WTC11 (cell line): ENCODE data around the gene TRIM46. TPM values are rescaled to one million over a fixed set of nuclear protein-coding genes. Genes with fewer than 3 reads are reported as not detected.
A peak's percentile ranks its signal among the peaks of the same experiment; 100 is the strongest.
"Not testable (repeated sequence)": the region's sequence is repeated elsewhere in the genome, so short reads cannot be mapped to it uniquely, and the experiment has no call there.

Experiments used
- ATAC-seq: fragments of 200-7000 bp; cut with Tn5 transposase; 2 replicates; pipeline ENCODE4 v1.10.0; 2021; ENCODE audit warnings: mild to moderate bottlenecking, moderate library complexity
- CTCF ChIA-PET: fragments of 300-600 bp; sonication (Branson Sonifier 250); formaldehyde crosslinking; loops from one replicate; lab custom pipeline; 2021; ENCODE audit warnings: antibody characterized with exemption; lab: Charles Lee
- POLR2A ChIA-PET: fragments of 350-600 bp; sonication (Branson Sonifier 250); formaldehyde crosslinking; loops from one replicate; lab custom pipeline; 2021; ENCODE audit warnings: antibody characterized with exemption; lab: Charles Lee
- DNase-seq: peaks from one replicate; pipeline ENCODE4 v3.0.0; 2021; ENCODE audit warnings: low spot score
- H3K27ac Mint-ChIP-seq: 2 replicates; pipeline ENCODE4 v1.8.0; 2021; ENCODE audit warnings: mixed read lengths
- H3K27me3 Mint-ChIP-seq: 2 replicates; pipeline ENCODE4 v1.8.0; 2021; ENCODE audit warnings: low read depth, mild to moderate bottlenecking, moderate library complexity, mixed read lengths
- H3K36me3 Mint-ChIP-seq: 2 replicates; pipeline ENCODE4 v1.8.0; 2021; ENCODE audit warnings: mixed read lengths
- H3K4me1 Mint-ChIP-seq: 2 replicates; pipeline ENCODE4 v1.8.0; 2022; ENCODE audit warnings: mixed read lengths
- H3K4me3 Mint-ChIP-seq: 2 replicates; pipeline ENCODE4 v1.8.0; 2021; ENCODE audit warnings: mild to moderate bottlenecking, moderate library complexity, mixed read lengths
- H3K9me3 Mint-ChIP-seq: 2 replicates; pipeline ENCODE4 v1.8.0; 2021; ENCODE audit warnings: mixed read lengths
- CREB1 ChIP-seq: sonication (generic); formaldehyde crosslinking; IDR thresholded peaks from 2 replicates; pipeline ENCODE4 v1.8.0; 2023; ENCODE audit warnings: mild to moderate bottlenecking, missing genetic modification reagents
- EMX1 ChIP-seq: fragments of 250-450 bp; sonication (Bioruptor Pico); IDR thresholded peaks from 2 replicates; pipeline ENCODE4 v1.8.0; 2021; ENCODE audit warnings: mild to moderate bottlenecking
- IRF2 ChIP-seq: sonication (generic); formaldehyde crosslinking; IDR thresholded peaks from 2 replicates; pipeline ENCODE4 v1.8.0; 2022; ENCODE audit warnings: low read depth, missing genetic modification reagents, borderline replicate concordance
- MYBL2 ChIP-seq: sonication (generic); formaldehyde crosslinking; IDR thresholded peaks from 2 replicates; pipeline ENCODE4 v1.8.1; 2023; ENCODE audit warnings: mild to moderate bottlenecking, moderate library complexity, missing genetic modification reagents
- SOX15 ChIP-seq: fragments of 250-450 bp; sonication (Bioruptor Pico); IDR thresholded peaks from 2 replicates; pipeline ENCODE4 v1.9.0; 2021; ENCODE audit warnings: mild to moderate bottlenecking
- TEAD4 ChIP-seq: sonication (generic); formaldehyde crosslinking; IDR thresholded peaks from 2 replicates; pipeline ENCODE4 v1.8.0; 2022; ENCODE audit warnings: mild to moderate bottlenecking, missing genetic modification reagents
- ZBTB21 ChIP-seq: sonication (generic); formaldehyde crosslinking; IDR thresholded peaks from 2 replicates; pipeline ENCODE4 v1.8.1; 2023; ENCODE audit warnings: mild to moderate bottlenecking, missing genetic modification reagents, borderline replicate concordance
- ZNF396 ChIP-seq: fragments of 250-450 bp; sonication (Bioruptor Pico); IDR thresholded peaks from 2 replicates; pipeline ENCODE4 v1.8.0; 2021; ENCODE audit warnings: mild to moderate bottlenecking, moderate library complexity, borderline replicate concordance
- total RNA-seq: library from RNA; stranded (reverse); gene quantifications from 3 replicates; pipeline ENCODE4 v1.2.3, GENCODE V29; 2021
- TF ChIP-seq, protein P1 (sequence below): sonication (generic); formaldehyde crosslinking; IDR thresholded peaks from 2 replicates; pipeline ENCODE4 v1.8.0; 2023; ENCODE audit warnings: mild to moderate bottlenecking, missing genetic modification reagents
- TF ChIP-seq, protein P2 (sequence below): sonication (generic); formaldehyde crosslinking; IDR thresholded peaks from 2 replicates; pipeline ENCODE4 v1.8.1; 2023; ENCODE audit warnings: mild to moderate bottlenecking, missing genetic modification reagents
- TF ChIP-seq, protein P3 (sequence below): sonication (generic); formaldehyde crosslinking; IDR thresholded peaks from 2 replicates; pipeline ENCODE4 v1.8.0; 2023; ENCODE audit warnings: missing genetic modification reagents, mild to moderate bottlenecking, borderline replicate concordance
- TF ChIP-seq, protein P4 (sequence below): fragments of 250-450 bp; sonication (Bioruptor Pico); IDR thresholded peaks from 2 replicates; pipeline ENCODE4 v1.8.0; 2021; ENCODE audit warnings: mild to moderate bottlenecking

The TRIM46 gene
- total RNA-seq, 1 experiment from 2014 or later = 22.1 TPM

DNA sequence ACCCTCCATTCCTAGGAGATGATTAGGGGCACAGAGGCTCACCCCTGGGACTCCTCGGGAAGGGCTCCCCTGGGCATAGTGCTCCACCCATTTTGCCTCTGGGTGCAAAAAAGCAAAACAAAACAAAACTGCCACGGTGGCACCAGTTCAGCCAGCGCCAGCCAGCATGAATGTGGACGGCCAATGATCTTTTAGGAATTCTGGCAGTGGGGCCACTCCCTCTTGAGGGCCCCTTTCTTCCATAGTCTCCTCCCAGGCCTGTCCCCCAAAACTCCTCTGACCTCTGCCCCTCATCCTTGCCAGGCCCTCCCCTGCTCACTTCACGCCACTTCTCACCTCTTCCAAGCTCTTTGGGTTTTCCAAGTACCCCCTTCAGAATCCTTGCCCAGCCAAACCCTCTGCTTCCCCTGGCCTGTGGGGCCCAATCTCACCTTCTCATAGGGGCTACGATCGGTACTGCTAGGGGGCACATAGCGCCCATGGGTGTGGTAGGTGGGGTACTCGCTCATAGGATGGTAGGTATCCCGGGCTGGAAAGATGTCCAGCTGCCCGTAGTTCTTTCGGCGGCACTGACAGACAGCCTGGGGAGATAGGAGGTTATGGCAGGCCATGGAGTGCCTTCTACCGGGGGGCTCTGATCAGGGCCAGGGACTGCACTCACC is 13.3 kb downstream of the TRIM46 start (continued):
- TF ChIP-seq ZBTB21 (CRISPR knock-in tag) = no peak
- no peak for TF ChIP-seq EMX1
- no peak for TF ChIP-seq MYBL2
- no peak for TF ChIP-seq TEAD4

DNA sequence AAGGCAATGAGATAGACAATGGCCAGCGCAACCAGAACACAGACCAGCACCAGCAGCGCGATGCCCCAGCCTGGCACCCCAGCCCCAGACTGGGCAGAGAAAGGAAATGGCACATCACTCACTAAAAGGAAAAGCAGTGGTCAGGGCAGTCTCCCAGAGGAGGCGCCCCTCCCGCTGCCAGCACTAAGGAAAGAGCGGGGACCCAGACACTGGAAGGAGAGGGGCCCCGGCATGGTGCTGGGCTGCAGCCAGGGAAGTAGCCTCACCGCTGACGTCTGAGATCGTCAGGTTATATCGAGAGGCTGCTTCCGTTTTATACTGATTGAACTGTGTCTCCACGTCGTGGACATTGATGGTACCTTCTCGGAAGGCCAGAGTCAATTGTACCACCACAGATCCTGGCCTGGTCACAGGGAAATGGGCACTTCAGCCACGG is 13.8 kb downstream of the TRIM46 start:
- peaks cover 2% of the 10 kb centered on the region; the same call in 1 of the 2 replicates for H3K27me3 Mint-ChIP-seq
- DNase-seq (no peak), ATAC-seq (no peak)
- peaks cover 36% of the 10 kb centered on the region for H3K4me1 Mint-ChIP-seq
- 0 out of 2 replicates have a peak overlapping the region, but pooled peaks have one; percentile 89 for H3K27ac Mint-ChIP-seq
- no peaks in the 10 kb centered on the region; the same call in 1 of the 2 replicates for H3K36me3 Mint-ChIP-seq
- POLR2A ChIA-PET = no interaction called here
- TF ChIP-seq SOX15 (no peak), CREB1 (CRISPR knock-in tag) (no peak), IRF2 (no peak), ZNF396 (CRISPR knock-in tag) (no peak)
- TF ChIP-seq, protein P1, sequence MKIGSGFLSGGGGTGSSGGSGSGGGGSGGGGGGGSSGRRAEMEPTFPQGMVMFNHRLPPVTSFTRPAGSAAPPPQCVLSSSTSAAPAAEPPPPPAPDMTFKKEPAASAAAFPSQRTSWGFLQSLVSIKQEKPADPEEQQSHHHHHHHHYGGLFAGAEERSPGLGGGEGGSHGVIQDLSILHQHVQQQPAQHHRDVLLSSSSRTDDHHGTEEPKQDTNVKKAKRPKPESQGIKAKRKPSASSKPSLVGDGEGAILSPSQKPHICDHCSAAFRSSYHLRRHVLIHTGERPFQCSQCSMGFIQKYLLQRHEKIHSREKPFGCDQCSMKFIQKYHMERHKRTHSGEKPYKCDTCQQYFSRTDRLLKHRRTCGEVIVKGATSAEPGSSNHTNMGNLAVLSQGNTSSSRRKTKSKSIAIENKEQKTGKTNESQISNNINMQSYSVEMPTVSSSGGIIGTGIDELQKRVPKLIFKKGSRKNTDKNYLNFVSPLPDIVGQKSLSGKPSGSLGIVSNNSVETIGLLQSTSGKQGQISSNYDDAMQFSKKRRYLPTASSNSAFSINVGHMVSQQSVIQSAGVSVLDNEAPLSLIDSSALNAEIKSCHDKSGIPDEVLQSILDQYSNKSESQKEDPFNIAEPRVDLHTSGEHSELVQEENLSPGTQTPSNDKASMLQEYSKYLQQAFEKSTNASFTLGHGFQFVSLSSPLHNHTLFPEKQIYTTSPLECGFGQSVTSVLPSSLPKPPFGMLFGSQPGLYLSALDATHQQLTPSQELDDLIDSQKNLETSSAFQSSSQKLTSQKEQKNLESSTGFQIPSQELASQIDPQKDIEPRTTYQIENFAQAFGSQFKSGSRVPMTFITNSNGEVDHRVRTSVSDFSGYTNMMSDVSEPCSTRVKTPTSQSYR (CRISPR knock-in tag) = no peak
- TF ChIP-seq, protein P2, sequence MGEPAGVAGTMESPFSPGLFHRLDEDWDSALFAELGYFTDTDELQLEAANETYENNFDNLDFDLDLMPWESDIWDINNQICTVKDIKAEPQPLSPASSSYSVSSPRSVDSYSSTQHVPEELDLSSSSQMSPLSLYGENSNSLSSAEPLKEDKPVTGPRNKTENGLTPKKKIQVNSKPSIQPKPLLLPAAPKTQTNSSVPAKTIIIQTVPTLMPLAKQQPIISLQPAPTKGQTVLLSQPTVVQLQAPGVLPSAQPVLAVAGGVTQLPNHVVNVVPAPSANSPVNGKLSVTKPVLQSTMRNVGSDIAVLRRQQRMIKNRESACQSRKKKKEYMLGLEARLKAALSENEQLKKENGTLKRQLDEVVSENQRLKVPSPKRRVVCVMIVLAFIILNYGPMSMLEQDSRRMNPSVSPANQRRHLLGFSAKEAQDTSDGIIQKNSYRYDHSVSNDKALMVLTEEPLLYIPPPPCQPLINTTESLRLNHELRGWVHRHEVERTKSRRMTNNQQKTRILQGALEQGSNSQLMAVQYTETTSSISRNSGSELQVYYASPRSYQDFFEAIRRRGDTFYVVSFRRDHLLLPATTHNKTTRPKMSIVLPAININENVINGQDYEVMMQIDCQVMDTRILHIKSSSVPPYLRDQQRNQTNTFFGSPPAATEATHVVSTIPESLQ (CRISPR knock-in tag) = no peak
- TF ChIP-seq, protein P3, sequence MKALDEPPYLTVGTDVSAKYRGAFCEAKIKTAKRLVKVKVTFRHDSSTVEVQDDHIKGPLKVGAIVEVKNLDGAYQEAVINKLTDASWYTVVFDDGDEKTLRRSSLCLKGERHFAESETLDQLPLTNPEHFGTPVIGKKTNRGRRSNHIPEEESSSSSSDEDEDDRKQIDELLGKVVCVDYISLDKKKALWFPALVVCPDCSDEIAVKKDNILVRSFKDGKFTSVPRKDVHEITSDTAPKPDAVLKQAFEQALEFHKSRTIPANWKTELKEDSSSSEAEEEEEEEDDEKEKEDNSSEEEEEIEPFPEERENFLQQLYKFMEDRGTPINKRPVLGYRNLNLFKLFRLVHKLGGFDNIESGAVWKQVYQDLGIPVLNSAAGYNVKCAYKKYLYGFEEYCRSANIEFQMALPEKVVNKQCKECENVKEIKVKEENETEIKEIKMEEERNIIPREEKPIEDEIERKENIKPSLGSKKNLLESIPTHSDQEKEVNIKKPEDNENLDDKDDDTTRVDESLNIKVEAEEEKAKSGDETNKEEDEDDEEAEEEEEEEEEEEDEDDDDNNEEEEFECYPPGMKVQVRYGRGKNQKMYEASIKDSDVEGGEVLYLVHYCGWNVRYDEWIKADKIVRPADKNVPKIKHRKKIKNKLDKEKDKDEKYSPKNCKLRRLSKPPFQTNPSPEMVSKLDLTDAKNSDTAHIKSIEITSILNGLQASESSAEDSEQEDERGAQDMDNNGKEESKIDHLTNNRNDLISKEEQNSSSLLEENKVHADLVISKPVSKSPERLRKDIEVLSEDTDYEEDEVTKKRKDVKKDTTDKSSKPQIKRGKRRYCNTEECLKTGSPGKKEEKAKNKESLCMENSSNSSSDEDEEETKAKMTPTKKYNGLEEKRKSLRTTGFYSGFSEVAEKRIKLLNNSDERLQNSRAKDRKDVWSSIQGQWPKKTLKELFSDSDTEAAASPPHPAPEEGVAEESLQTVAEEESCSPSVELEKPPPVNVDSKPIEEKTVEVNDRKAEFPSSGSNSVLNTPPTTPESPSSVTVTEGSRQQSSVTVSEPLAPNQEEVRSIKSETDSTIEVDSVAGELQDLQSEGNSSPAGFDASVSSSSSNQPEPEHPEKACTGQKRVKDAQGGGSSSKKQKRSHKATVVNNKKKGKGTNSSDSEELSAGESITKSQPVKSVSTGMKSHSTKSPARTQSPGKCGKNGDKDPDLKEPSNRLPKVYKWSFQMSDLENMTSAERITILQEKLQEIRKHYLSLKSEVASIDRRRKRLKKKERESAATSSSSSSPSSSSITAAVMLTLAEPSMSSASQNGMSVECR (CRISPR knock-in tag) = no peak
- H3K9me3 Mint-ChIP-seq = no peaks in the 10 kb centered on the region
- CTCF ChIA-PET = interaction anchor here (0.7 to 4.5 kb wide), 5 partner anchors 8 to 96 kb away, joined by 3 to 37 read pairs (median 15); partner anchors contain the start of gene KRTCAP2
- H3K4me3 Mint-ChIP-seq = no peak overlapping the region

DNA sequence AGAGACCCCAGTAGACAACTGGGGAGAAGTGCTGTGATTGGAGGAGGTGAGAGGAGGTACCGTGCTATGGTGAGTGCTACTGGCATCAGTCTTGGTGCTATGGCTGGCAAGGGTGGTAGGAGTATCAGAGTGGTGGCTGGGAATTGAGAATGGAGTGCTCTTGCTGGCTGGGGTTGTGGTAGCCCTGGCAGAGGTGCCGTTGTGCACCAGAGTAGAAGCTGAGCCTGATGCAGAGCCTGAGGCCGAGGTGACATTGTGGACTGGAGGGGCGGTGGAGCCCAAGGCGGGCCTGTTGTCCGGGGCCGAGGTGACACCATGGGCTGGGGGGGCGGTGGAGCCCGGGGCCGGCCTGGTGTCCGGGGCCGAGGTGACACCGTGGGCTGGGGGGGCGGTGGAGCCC is 14.6 kb downstream of the TRIM46 start:
- no peaks in the 10 kb centered on the region for H3K36me3 Mint-ChIP-seq
- ChIA-PET POLR2A (no interaction called here), CTCF (interaction anchor here (4.5 kb wide), 1 partner anchor 15 kb away, joined by 31 read pairs; the partner anchor contains the start of gene KRTCAP2)
- TF ChIP-seq, protein P4, sequence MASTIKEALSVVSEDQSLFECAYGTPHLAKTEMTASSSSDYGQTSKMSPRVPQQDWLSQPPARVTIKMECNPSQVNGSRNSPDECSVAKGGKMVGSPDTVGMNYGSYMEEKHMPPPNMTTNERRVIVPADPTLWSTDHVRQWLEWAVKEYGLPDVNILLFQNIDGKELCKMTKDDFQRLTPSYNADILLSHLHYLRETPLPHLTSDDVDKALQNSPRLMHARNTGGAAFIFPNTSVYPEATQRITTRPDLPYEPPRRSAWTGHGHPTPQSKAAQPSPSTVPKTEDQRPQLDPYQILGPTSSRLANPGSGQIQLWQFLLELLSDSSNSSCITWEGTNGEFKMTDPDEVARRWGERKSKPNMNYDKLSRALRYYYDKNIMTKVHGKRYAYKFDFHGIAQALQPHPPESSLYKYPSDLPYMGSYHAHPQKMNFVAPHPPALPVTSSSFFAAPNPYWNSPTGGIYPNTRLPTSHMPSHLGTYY = no peak
- peaks cover 38% of the 10 kb centered on the region for H3K4me1 Mint-ChIP-seq
- DNase-seq (no peak), ATAC-seq (no peak)
- H3K4me3 Mint-ChIP-seq = no peak overlapping the region
- H3K27ac Mint-ChIP-seq = peak overlapping the region; percentile 89
- H3K27me3 Mint-ChIP-seq = peaks cover 4% of the 10 kb centered on the region; the same call in 1 of the 2 replicates
- no peaks in the 10 kb centered on the region for H3K9me3 Mint-ChIP-seq

DNA sequence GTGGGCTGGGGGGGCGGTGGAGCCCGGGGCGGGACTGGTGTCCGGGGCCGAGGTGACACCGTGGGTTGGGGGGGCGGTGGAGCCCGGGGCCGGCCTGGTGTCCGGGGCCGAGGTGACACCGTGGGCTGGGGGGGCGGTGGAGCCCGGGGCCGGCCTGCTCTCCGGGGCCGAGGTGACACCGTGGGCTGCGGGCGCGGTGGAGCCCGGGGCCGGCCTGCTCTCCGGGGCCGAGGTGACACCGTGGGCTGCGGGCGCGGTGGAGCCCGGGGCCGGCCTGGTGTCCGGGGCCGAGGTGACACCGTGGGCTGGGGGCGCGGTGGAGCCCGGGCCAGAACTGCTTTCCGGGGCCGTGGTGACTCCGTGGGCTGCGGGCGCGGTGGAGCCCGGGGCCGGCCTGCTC is 16.3 kb downstream of the TRIM46 start:
- H3K27ac Mint-ChIP-seq, ATAC-seq, H3K9me3 Mint-ChIP-seq, H3K4me3 Mint-ChIP-seq, DNase-seq, POLR2A ChIA-PET, H3K27me3 Mint-ChIP-seq, CTCF ChIA-PET, H3K36me3 Mint-ChIP-seq: not testable (repeated sequence)
- peaks cover 42% of the 10 kb centered on the region for H3K4me1 Mint-ChIP-seq
